Effector memory CD8-positive, alpha-beta T cell (primary cell): ENCODE data around the gene PRKCB.

Experiments
- ATAC-seq: fragments of 150-1000 bp; cut with Tn5 transposase; replicated peaks from 2 replicates; pipeline ENCODE4 v1.10.0; 2021; ENCODE audit warnings: mild to moderate bottlenecking, moderate library complexity
- DNase-seq, 3 experiments: peaks; one replicate each; pipeline ENCODE4 v3.0.0; 2021
- H3K27ac Mint-ChIP-seq, 2 donors: one replicate each; pipeline ENCODE4 v1.8.0; 2022; ENCODE audit warnings: mild to moderate bottlenecking in 2 of 2, mixed read lengths in 2 of 2, moderate library complexity in 2 of 2
- H3K27me3 Mint-ChIP-seq, 2 donors: one replicate each; pipeline ENCODE4 v1.8.0; 2022; ENCODE audit warnings: mixed read lengths in 2 of 2
- H3K36me3 Mint-ChIP-seq: one replicate; pipeline ENCODE4 v1.8.0; 2022; ENCODE audit warnings: mild to moderate bottlenecking, moderate library complexity, mixed read lengths; ENCODE audit not compliant: insufficient read depth
- H3K4me1 Mint-ChIP-seq, 2 donors: one replicate each; pipeline ENCODE4 v1.8.0; 2022; ENCODE audit warnings: low read depth in 2 of 2, mixed read lengths in 2 of 2
- H3K4me3 Mint-ChIP-seq, 2 donors: one replicate each; pipeline ENCODE4 v1.8.0; 2022; ENCODE audit warnings: mild to moderate bottlenecking in 2 of 2, mixed read lengths in 2 of 2, moderate library complexity in 2 of 2
- H3K9me3 Mint-ChIP-seq, 2 donors: one replicate each; pipeline ENCODE4 v1.8.0; 2022; ENCODE audit warnings: mixed read lengths in 2 of 2

Gene PRKCB

DNA sequence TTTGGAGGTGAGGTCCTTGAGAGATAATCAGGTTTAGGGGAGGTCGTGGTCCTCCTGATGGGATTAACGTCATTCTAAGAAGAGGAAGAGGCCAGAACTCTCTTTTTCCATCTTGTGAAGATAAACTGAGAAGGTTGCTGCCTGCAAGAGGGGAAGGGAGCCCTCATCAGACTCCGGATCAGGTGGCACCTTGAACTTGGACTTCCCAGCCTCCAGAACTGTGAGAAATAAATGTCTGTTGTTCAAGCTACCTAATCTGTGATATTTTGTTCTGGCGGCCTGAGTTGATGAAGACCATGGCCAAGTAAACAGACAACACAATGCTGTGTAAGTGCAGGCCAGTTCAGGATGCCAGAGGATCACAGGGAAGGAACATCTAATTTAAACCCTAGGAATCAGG lies 10.9 kb upstream of the PRKCB start:
- no peaks in the 10 kb centered on the region for H3K27me3 Mint-ChIP-seq
- peaks cover 3% of the 10 kb centered on the region for H3K36me3 Mint-ChIP-seq
- H3K9me3 Mint-ChIP-seq: no peaks in the 10 kb centered on the region
- H3K4me3 Mint-ChIP-seq: no peak overlapping the region
- ATAC-seq: no peak
- DNase-seq: no peak
- H3K27ac Mint-ChIP-seq: peak overlapping the region; percentile 90 to 96
- peaks cover 31 to 45% of the 10 kb centered on the region in 2 donors for H3K4me1 Mint-ChIP-seq

DNA sequence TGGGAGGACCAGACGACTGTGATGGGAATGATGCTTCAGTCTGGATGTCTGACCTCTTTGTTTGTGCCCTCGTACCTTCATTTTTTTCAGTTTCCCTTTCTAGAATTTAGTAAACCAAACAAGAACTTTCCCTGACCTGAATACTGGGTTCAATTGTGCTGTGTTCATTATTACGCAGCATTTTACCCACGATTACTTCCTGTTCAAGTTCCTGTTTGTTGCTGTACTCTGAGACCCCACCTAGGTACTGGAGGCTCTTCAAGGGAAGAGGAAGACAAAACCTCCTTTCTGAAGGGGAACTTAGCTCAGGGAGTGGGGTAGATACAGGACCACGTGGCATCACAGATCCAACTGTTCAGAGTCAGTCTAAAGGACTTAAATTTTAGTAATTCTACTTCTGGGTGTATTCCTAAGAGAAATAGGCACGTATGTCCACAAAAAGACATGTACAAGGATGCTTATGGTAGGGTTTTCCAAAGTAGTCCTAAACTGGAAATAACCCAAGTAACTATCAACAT lies 9.2 kb upstream of the PRKCB start:
- Mint-ChIP-seq H3K4me3 (peak overlapping the region; percentile 58 to 66), H3K27ac (peak overlapping the region; percentile 91 to 96), H3K27me3 (no peaks in the 10 kb centered on the region), H3K4me1 (peaks cover 31 to 41% of the 10 kb centered on the region in 2 donors), H3K36me3 (peaks cover 3% of the 10 kb centered on the region), H3K9me3 (no peaks in the 10 kb centered on the region)
- peak; percentile 89 for ATAC-seq
- peak in 2 of 3 experiments; percentile 18 to 24 for DNase-seq

DNA sequence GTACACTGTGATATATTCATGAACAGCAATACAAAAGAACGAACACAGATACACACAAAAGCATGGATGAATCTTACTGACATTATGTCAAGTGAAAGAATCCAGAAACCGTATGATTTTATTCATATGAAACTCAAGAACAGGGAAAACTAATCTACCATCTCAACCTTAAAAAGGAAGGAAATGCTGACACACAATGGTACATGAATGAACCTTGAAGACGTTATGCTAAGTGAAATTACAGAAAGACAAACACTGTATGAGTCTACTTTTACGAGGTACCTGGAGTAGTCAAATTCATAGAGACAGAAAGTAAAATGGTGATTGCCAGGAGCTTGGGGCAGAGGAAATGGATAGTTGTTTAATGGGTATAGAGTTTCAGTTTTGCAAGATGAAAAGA lies 8.7 kb upstream of the PRKCB start:
- Mint-ChIP-seq H3K27ac (peak overlapping the region; percentile 91 to 96), H3K4me1 (peaks cover 31 to 38% of the 10 kb centered on the region in 2 donors), H3K27me3 (no peaks in the 10 kb centered on the region), H3K9me3 (no peaks in the 10 kb centered on the region), H3K4me3 (peak overlapping the region; percentile 58 to 66), H3K36me3 (peaks cover 3% of the 10 kb centered on the region)
- DNase-seq (no peak), ATAC-seq (peak; percentile 31)

DNA sequence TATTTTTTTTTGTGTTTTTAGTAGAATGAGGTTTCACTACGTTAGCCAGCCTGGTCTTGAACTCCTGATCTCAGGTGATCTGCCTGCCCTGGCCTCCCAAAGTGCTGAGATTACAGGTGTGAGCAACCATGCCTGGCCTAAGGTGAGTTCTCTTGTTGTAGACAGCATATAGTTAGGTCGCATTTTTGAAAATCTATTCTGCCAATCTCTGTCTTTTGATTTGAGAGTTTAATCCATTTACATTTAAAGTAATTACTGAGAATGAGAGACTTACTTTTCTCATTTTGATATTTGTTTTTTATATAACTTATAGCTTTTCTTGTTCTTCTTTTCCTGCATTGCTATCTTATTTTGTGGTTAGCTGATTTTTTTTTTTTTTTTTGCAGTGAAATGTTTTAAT lies 6.3 kb upstream of the PRKCB start:
- ATAC-seq (no peak), DNase-seq (no peak)
- Mint-ChIP-seq H3K36me3 (peaks cover 3% of the 10 kb centered on the region), H3K9me3 (no peaks in the 10 kb centered on the region), H3K4me1 (peaks cover 24 to 29% of the 10 kb centered on the region in 2 donors), H3K27me3 (no peaks in the 10 kb centered on the region), H3K4me3 (no peak overlapping the region), H3K27ac (no peak overlapping the region)

DNA sequence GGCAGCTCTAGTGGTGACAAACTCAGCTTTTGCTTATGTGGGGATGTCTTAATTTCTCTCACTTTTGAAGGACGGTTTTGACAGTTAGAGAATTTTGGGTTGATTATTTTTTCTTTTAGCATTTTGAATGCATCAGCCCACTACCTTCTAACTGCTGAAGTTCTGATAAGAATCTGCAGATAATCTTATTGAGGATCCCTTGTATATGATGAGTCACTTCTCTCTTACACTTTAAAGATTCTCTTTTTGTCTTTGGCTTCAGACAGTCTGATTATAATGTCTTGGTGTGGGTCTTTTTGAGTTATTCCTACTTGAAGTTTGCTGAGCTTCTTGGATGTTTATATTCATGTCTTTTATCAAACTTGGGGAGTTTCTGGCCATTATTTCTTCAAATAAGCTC lies 5.5 kb upstream of the PRKCB start:
- ATAC-seq (no peak), DNase-seq (no peak)
- H3K27ac Mint-ChIP-seq: no peak overlapping the region
- H3K4me3 Mint-ChIP-seq: no peak overlapping the region
- no peaks in the 10 kb centered on the region for H3K36me3 Mint-ChIP-seq
- peaks cover 22 to 28% of the 10 kb centered on the region in 2 donors for H3K4me1 Mint-ChIP-seq
- no peaks in the 10 kb centered on the region for H3K9me3 Mint-ChIP-seq
- H3K27me3 Mint-ChIP-seq: no peaks in the 10 kb centered on the region

DNA sequence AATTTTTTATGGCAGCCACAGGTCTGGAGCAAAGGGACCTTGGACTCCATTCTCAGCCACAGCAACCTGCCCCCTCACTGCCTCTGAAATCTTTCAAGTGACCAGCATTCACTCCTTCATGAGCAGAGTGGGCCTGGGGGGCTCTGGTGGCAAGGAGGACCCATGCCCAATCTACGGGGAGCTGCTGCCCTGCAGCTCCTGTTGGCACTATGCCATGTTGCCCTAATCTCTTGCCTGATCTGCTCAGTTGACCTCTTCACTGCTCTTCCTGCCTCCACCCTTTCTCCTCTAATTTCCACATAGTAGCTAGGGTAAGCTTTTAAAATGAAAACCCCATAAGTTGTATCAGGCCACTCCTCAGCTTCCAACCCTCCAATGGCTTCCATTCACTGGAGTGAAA lies 2.9 kb upstream of the PRKCB start:
- DNase-seq (no peak), ATAC-seq (no peak)
- H3K27me3 Mint-ChIP-seq: no peaks in the 10 kb centered on the region
- peaks cover 2% of the 10 kb centered on the region for H3K36me3 Mint-ChIP-seq
- H3K4me3 Mint-ChIP-seq: no peak overlapping the region
- no peak overlapping the region for H3K27ac Mint-ChIP-seq
- peaks cover 17 to 19% of the 10 kb centered on the region in 2 donors for H3K4me1 Mint-ChIP-seq
- H3K9me3 Mint-ChIP-seq: no peaks in the 10 kb centered on the region

DNA sequence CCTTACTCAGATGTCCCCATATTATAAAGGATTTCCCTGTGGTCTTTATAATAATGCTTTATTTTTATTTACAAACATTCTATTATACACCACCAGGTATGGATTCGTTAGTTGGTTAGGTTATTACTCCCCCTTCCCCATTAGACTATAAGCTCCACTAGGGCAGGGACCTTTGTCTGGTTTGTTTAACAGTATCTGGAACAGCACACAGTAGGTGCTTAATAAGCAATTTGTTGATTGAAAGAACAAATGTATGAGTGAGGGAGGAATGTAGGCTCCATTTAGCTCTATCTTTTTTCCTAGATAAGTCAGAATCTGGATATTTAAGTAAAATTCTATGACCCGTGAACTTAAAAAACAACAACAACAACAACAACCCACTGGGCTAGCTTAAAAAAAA lies 2.3 kb upstream of the PRKCB start:
- peaks cover 20 to 21% of the 10 kb centered on the region in 2 donors for H3K4me1 Mint-ChIP-seq
- H3K36me3 Mint-ChIP-seq: peaks cover 4% of the 10 kb centered on the region
- no peak overlapping the region for H3K27ac Mint-ChIP-seq
- ATAC-seq: no peak
- no peaks in the 10 kb centered on the region for H3K9me3 Mint-ChIP-seq
- no peak for DNase-seq
- no peak overlapping the region for H3K4me3 Mint-ChIP-seq
- H3K27me3 Mint-ChIP-seq: no peaks in the 10 kb centered on the region

DNA sequence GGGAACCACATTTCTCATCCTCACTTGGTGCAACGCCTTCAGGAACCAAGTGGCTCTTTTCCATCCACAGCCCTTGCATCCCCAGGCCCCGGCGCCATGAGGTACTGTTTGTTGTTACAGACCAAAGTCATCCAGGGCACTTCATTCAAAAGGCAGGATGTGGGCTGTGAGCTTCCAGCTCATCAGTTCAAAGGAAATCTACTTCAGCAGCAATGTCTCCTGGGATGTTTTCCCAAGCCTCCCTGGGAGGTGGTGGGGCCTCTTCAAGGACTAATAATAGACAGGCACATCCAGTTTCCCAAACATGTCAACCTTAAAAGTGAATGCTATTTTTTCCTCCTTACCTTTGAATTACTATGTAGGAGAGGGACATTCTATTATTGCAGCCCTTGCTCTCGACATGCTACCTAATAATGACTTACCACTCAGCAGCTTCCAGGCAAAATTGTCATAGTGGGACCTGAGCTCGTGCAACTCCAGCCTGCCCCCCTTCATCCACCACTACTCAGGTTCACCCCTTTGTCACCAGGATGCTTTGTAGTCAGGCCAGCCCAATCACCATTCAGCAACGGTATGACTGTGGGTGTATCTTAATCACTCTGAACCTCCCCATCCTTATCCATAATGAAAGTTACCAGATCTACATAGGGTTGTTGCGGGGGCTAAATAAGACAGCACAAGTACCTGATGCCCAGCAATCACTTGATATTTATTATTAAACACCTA lies 1.7 kb upstream of the PRKCB start:
- Mint-ChIP-seq H3K4me3 (peak overlapping the region in 1 of 2 donors; percentile 25), H3K36me3 (peaks cover 4% of the 10 kb centered on the region), H3K9me3 (no peaks in the 10 kb centered on the region), H3K27me3 (no peaks in the 10 kb centered on the region), H3K4me1 (peaks cover 25 to 26% of the 10 kb centered on the region in 2 donors), H3K27ac (no peak overlapping the region)
- ATAC-seq (no peak), DNase-seq (no peak)

DNA sequence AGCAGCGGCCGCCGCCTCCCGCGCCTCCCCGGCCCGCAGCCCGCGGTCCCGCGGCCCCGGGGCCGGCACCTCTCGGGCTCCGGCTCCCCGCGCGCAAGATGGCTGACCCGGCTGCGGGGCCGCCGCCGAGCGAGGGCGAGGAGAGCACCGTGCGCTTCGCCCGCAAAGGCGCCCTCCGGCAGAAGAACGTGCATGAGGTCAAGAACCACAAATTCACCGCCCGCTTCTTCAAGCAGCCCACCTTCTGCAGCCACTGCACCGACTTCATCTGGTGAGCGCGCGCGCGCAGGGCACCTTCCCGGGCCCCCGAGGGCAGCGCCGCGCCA lies 258 bp downstream of the PRKCB start:
- Mint-ChIP-seq H3K27ac (peak overlapping the region in 1 of 2 donors; percentile 78), H3K4me1 (peaks cover 42% of the 10 kb centered on the region in 2 donors), H3K9me3 (no peaks in the 10 kb centered on the region), H3K4me3 (peak overlapping the region; percentile 89 to 98), H3K27me3 (no peaks in the 10 kb centered on the region), H3K36me3 (peaks cover 4% of the 10 kb centered on the region)
- DNase-seq: no peak
- peak; percentile 48 for ATAC-seq

DNA sequence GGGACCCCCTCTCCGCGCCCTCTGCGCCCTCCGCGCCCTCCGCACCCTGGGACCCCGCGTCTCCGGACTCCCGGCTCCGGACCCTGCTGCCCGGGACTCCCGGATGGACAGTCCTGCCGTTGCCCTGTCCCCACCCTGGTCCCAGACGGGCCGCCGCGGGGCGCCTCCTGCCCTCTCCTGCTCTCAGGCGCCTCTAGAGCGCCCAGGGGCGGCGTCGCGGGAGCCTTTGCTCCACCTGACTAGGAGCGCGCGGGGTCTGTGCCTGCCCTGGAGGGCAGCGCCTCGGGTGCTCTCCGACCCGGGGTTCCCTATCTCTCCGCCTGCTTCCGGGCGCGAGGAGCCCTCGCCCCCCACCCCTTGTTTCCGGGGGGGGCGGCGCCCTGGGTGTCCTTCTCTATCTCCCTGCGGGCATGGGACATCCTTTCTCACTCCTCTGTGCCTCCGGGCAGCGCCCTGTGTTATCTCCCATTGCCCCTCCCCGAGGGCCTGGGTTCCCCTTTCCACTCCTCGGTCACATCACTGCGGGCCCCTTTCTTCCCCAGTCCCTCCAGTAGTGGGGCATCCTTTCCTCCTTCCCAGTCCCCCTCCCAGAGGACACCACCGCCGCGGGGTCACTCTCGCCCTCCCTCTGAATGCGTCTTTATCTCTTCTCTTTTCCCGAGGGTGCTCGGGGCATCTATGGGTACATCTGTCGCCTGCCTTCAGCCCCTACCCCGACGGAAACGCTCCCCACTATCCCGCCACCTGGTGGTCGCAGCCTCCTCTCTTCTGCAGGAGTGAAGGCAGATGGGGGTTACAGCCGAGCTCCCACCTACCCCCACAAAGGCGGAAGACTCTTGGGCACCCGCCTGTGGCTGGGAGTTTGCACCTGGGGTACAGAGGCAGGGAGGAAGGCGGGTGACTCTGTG lies 875 bp downstream of the PRKCB start:
- Mint-ChIP-seq H3K4me3 (peak overlapping the region; percentile 89 to 98), H3K27me3 (no peaks in the 10 kb centered on the region), H3K27ac (peak overlapping the region; percentile 78 to 83), H3K36me3 (peaks cover 4% of the 10 kb centered on the region), H3K4me1 (peaks cover 42 to 43% of the 10 kb centered on the region in 2 donors), H3K9me3 (no peaks in the 10 kb centered on the region)
- peak; percentile 41 to 52 (median 41) for DNase-seq
- ATAC-seq: peak; percentile 54

DNA sequence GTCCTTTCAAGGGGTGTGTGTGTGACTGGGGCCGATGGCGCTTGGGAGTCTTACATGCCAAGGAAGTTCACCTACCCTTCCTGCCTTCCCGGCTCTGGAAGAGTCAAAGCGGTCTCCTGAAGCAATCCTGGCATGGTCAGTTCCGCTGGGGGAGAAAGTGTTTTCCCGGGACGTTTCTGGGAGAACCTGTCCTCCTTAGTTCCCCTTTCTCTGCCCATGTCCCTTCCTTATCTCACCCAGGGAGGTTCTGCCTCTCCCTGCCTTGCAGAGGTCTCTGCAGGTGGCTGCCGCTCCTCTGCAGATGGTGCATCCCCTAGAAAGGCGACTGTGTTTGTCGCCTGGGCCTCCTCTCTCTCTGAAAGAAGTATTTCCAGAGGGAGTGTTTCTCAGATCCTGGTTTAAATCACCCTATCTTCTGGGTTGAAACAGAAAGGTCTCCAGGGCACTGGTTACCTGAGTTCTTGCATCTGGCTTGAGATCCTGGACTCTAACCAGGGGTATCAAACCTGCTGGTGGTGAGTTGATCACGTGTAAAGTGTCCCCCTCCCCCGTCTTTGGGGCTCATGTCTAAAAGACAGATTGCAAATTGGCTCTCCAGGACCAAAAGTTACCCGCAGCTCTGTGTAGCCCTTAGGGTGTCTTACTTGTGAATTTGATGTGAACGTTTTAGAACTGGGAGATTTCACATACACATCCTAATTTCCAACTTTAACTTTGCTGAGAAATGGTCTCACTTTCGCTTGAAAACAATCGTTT lies 1.9 kb downstream of the PRKCB start:
- peak overlapping the region; percentile 78 to 83 for H3K27ac Mint-ChIP-seq

DNA sequence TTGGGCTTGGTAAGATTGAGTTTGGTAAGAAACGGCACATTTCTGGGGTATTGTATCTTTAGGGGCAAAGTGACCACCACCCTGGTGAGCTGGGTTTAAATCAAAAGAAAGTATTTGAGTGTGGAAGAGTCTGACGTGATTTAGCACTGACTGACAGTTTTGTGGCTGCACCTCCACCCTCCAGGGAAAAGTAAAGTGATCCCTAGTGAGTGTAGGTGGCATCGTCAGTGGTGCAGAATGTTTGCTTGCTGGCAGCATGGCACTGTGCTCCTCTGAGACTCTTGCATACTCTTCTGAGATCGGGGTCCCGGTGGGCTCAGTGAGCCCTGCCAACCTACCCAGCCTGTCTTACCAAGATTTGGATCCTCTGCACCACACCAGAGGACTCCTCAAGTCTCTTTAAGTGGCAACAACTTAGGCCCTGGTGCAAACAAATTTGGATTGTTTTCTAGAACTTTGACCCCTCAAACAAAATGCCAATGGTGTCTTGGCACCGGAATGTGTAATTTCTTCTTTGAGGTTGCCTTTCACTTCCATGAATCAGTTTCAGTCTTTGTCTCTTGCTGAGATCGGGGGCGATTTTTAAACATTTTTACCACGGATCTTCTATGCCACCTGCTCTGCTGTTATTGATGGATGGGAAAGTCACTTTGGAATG lies 2.8 kb downstream of the PRKCB start:
- H3K4me1 Mint-ChIP-seq: peaks cover 44 to 59% of the 10 kb centered on the region in 2 donors
- H3K4me3 Mint-ChIP-seq: peak overlapping the region; percentile 89 to 98
- H3K9me3 Mint-ChIP-seq: no peaks in the 10 kb centered on the region
- no peaks in the 10 kb centered on the region for H3K27me3 Mint-ChIP-seq
- H3K36me3 Mint-ChIP-seq: peaks cover 12% of the 10 kb centered on the region
- DNase-seq (no peak), ATAC-seq (no peak)
- peak overlapping the region in 1 of 2 donors; percentile 30 for H3K27ac Mint-ChIP-seq

More for the DNA sequence above, 1.9 kb downstream of the PRKCB start:
- no peak for DNase-seq
- ATAC-seq: no peak
- H3K4me3 Mint-ChIP-seq: peak overlapping the region; percentile 89 to 98
- no peaks in the 10 kb centered on the region for H3K9me3 Mint-ChIP-seq
- peaks cover 4% of the 10 kb centered on the region for H3K36me3 Mint-ChIP-seq
- peaks cover 42 to 51% of the 10 kb centered on the region in 2 donors for H3K4me1 Mint-ChIP-seq
- H3K27me3 Mint-ChIP-seq: no peaks in the 10 kb centered on the region

DNA sequence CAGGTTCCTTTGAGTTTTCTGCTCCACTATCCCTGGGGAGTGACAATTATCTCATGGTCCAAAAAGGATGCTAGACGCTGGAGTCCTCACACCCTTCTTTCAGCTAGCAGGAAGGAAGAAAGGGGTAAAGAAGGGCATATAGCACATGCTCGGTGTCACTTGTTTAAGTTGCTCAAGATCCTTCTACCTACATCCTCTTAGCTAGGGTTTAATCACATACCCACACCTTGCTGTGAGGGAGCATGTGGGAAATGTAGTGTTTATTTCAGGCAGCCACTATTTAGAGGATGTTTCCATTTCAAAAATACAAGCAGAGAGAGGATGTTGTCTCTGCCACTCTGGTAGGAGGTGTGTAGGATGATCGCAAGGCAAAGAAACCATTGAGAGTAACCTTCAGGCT lies 4.5 kb downstream of the PRKCB start:
- ATAC-seq: no peak
- Mint-ChIP-seq H3K27ac (peak overlapping the region; percentile 1 to 77), H3K27me3 (no peaks in the 10 kb centered on the region)

More for the DNA sequence above, 4.5 kb downstream of the PRKCB start:
- H3K4me3 Mint-ChIP-seq: peak overlapping the region; percentile 42 to 98
- DNase-seq: no peak
- H3K4me1 Mint-ChIP-seq: peaks cover 42 to 62% of the 10 kb centered on the region in 2 donors
- no peaks in the 10 kb centered on the region for H3K9me3 Mint-ChIP-seq
- peaks cover 18% of the 10 kb centered on the region for H3K36me3 Mint-ChIP-seq
